Endodermal cell (in vitro differentiated cells): Measurements from ENCODE around the gene HOXD12. TPM values are rescaled to one million over a fixed set of nuclear protein-coding genes. Genes with fewer than 3 reads are reported as not detected.

Experiments used
- DNase-seq: peaks from one replicate; pipeline ENCODE4 v3.0.0-alpha.2; 2017
- H3K27ac ChIP-seq: 2 replicates; pipeline ENCODE4 v1.5.1; 2013; ENCODE audit warnings: mild to moderate bottlenecking, low read depth, low read length, moderate library complexity
- H3K27me3 ChIP-seq: 2 replicates; pipeline ENCODE4 v1.6.1; 2013; ENCODE audit warnings: mild to moderate bottlenecking, low read length, moderate library complexity; ENCODE audit not compliant: insufficient read depth, control insufficient read depth, poor library complexity, severe bottlenecking
- H3K36me3 ChIP-seq: 2 replicates; pipeline ENCODE4 v1.7.0; 2013; ENCODE audit warnings: mild to moderate bottlenecking, low read length, moderate library complexity; ENCODE audit not compliant: control insufficient read depth, insufficient read depth
- H3K4me1 ChIP-seq: one replicate; pipeline ENCODE4 v1.7.0; 2013; ENCODE audit warnings: low read length; ENCODE audit not compliant: control insufficient read depth, insufficient read depth
- H3K4me3 ChIP-seq: 2 replicates; pipeline ENCODE4 v1.5.1; 2013; ENCODE audit warnings: mild to moderate bottlenecking, low read length, moderate library complexity
- H3K9ac ChIP-seq: 2 replicates; pipeline ENCODE4 v1.6.1; 2013; ENCODE audit warnings: mild to moderate bottlenecking, low read length, moderate library complexity; ENCODE audit not compliant: poor library complexity, severe bottlenecking; ENCODE audit errors: extremely low read depth
- H3K9me3 ChIP-seq: 2 replicates; pipeline ENCODE4 v1.6.1; 2013; ENCODE audit warnings: mild to moderate bottlenecking, low read length, moderate library complexity; ENCODE audit not compliant: control insufficient read depth
- H3K27ac Mint-ChIP-seq: 2 replicates; pipeline ENCODE4 v1.8.0; 2020; ENCODE audit warnings: mixed read lengths
- H3K27me3 Mint-ChIP-seq: 2 replicates; pipeline ENCODE4 v1.8.0; 2021; ENCODE audit warnings: mild to moderate bottlenecking, mixed read lengths; ENCODE audit not compliant: insufficient read depth
- H3K36me3 Mint-ChIP-seq: 2 replicates; pipeline ENCODE4 v1.8.0; 2020; ENCODE audit warnings: low read depth, mixed read lengths
- H3K4me1 Mint-ChIP-seq: 2 replicates; pipeline ENCODE4 v1.8.0; 2020; ENCODE audit warnings: mixed read lengths
- H3K4me3 Mint-ChIP-seq: 2 replicates; pipeline ENCODE4 v1.8.0; 2020; ENCODE audit warnings: mild to moderate bottlenecking, moderate library complexity, mixed read lengths
- H3K9me3 Mint-ChIP-seq: 2 replicates; pipeline ENCODE4 v1.8.0; 2020; ENCODE audit warnings: mild to moderate bottlenecking, mixed read lengths
- WGBS, 2 experiments: methylation state at CpG; one replicate each; pipeline versions ENCODE4 v1.1.5 to v1.1.7; 2013; ENCODE audit warnings: missing lambda C conversion rate in 2 of 2, mixed read lengths in 1 of 2; ENCODE audit not compliant: insufficient coverage in 1 of 2, insufficient read length in 1 of 2; 5-methylcytosine and 5-hydroxymethylcytosine counted together
- total RNA-seq, 2 donors: library from RNA; stranded (reverse); fragmentation: NEBNext Ultra II Directional in 1 of 2; extraction: Animal tissue kit (Norgen Biotek cat#: 25700) in 1 of 2; gene quantifications; 2 replicates in 1 of 2; 3 replicates in 1 of 2; pipeline ENCODE4 v1.2.1, GENCODE V29; 2021
- TF ChIP-seq, protein P1 (sequence below): fragments of 200-600 bp; sonication (generic); conservative IDR thresholded peaks from 2 replicates; pipeline ENCODE4 v1.5.0; 2021; ENCODE audit warnings: antibody characterized with exemption, mild to moderate bottlenecking

Gene HOXD12
- total RNA-seq, 2 donors from 2014 or later: not detected

- H3K4me3 ChIP-seq: no peak overlapping the region
- H3K27me3 ChIP-seq: peaks cover 100% of the 10 kb centered on the region
- Mint-ChIP-seq H3K4me1 (peaks cover 12% of the 10 kb centered on the region), H3K27ac (no peak overlapping the region), H3K9me3 (no peaks in the 10 kb centered on the region), H3K4me3 (no peak overlapping the region), H3K36me3 (no peaks in the 10 kb centered on the region), H3K27me3 (peaks cover 96% of the 10 kb centered on the region)
- WGBS, 2 experiments: 13 to 17% methylated on average over 10 to 13 of the region's 15 CpGs
- H3K36me3 ChIP-seq: no peaks in the 10 kb centered on the region
- no peak overlapping the region for H3K27ac ChIP-seq
- H3K4me1 ChIP-seq: no peaks in the 10 kb centered on the region
- DNase-seq: no peak
- TF ChIP-seq, protein P1, sequence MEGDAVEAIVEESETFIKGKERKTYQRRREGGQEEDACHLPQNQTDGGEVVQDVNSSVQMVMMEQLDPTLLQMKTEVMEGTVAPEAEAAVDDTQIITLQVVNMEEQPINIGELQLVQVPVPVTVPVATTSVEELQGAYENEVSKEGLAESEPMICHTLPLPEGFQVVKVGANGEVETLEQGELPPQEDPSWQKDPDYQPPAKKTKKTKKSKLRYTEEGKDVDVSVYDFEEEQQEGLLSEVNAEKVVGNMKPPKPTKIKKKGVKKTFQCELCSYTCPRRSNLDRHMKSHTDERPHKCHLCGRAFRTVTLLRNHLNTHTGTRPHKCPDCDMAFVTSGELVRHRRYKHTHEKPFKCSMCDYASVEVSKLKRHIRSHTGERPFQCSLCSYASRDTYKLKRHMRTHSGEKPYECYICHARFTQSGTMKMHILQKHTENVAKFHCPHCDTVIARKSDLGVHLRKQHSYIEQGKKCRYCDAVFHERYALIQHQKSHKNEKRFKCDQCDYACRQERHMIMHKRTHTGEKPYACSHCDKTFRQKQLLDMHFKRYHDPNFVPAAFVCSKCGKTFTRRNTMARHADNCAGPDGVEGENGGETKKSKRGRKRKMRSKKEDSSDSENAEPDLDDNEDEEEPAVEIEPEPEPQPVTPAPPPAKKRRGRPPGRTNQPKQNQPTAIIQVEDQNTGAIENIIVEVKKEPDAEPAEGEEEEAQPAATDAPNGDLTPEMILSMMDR: no peak
- no peak overlapping the region for H3K9ac ChIP-seq
- H3K9me3 ChIP-seq: no peaks in the 10 kb centered on the region
Measured at GRCh38 chr2:176130957-176131847, 31.6 kb downstream of the HOXD12 start.

GRCh38 chr2:176131848-176132158, 32.2 kb downstream of the HOXD12 start:
- Histone ChIP-seq H3K36me3 (no peaks in the 10 kb centered on the region), H3K27me3 (peaks cover 100% of the 10 kb centered on the region), H3K4me1 (peaks cover under 1% of the 10 kb centered on the region), H3K27ac (no peak overlapping the region), H3K9me3 (no peaks in the 10 kb centered on the region), H3K9ac (no peak overlapping the region), H3K4me3 (no peak overlapping the region)
- Mint-ChIP-seq H3K9me3 (no peaks in the 10 kb centered on the region), H3K4me3 (no peak overlapping the region), H3K36me3 (no peaks in the 10 kb centered on the region), H3K27ac (no peak overlapping the region), H3K27me3 (peaks cover 96% of the 10 kb centered on the region), H3K4me1 (peaks cover 12% of the 10 kb centered on the region)
- 30% methylated on average over 3 of the region's 4 CpGs; no CpG with 5 or more reads in 1 of the 2 experiments for WGBS, 2 experiments
- TF ChIP-seq, protein P1: no peak
- DNase-seq: no peak

- WGBS, 2 experiments: 2 to 4% methylated on average over 21 to 33 of the region's 33 CpGs
- Mint-ChIP-seq H3K36me3 (no peaks in the 10 kb centered on the region), H3K4me1 (peaks cover 12% of the 10 kb centered on the region), H3K4me3 (no peak overlapping the region), H3K27ac (no peak overlapping the region), H3K27me3 (peaks cover 96% of the 10 kb centered on the region), H3K9me3 (no peaks in the 10 kb centered on the region)
- no peak overlapping the region for H3K4me3 ChIP-seq
- H3K4me1 ChIP-seq: peaks cover 3% of the 10 kb centered on the region
- no peak overlapping the region for H3K27ac ChIP-seq
- no peaks in the 10 kb centered on the region for H3K36me3 ChIP-seq
- DNase-seq: peak; percentile 53
- H3K9ac ChIP-seq: no peak overlapping the region
- TF ChIP-seq, protein P1: no peak
- H3K9me3 ChIP-seq: no peaks in the 10 kb centered on the region
- H3K27me3 ChIP-seq: peaks cover 100% of the 10 kb centered on the region
Measured at GRCh38 chr2:176132205-176133171, 32.9 kb downstream of the HOXD12 start.
